Measurements from ENCODE around the gene ATP11C. TPM values are rescaled to one million over a fixed set of nuclear protein-coding genes. Genes with fewer than 3 reads are reported as not detected.

Gene ATP11C
- total RNA-seq, 8 experiments from 2014 or later = 18.5 to 48.3 (median 27.3) TPM

GRCh38 chrX:139762400-139763183 lies 170.3 kb downstream of the ATP11C start:
- Histone ChIP-seq H3K4me1 (replicated peaks in 1 of 2) (no peaks in the 10 kb centered on the region), H3K4me3 (no peak overlapping the region), H3K27ac (no peak overlapping the region)
- ATAC-seq (replicated peaks in 6 of 8) = no peak
- WGBS, 10 experiments = 55 to 100% (median 94%) methylated on average over 1 to 4 of the region's 4 CpGs; no CpG with 5 or more reads in 4 of the 10 experiments
- in situ Hi-C loops (cut with MboI; ENCODE audit: low pct_unique_long_range_greater_than_20kb in 2 of 9, low sequenced_read_pairs in 9 of 9, unreplicated experiment in 9 of 9) = no loop called here

- 48 to 100% (median 80%) methylated on average over 1 to 4 of the region's 4 CpGs; no CpG with 5 or more reads in 3 of the 10 experiments for WGBS, 10 experiments
Measured at GRCh38 chrX:139759637-139760036, 173.2 kb downstream of the ATP11C start.

GRCh38 chrX:139758809-139759208 lies 174.0 kb downstream of the ATP11C start:
- no peak for ATAC-seq (replicated peaks in 6 of 8)
- in situ Hi-C loops (cut with MboI; ENCODE audit: low pct_unique_long_range_greater_than_20kb in 2 of 9, low sequenced_read_pairs in 9 of 9, unreplicated experiment in 9 of 9) = no loop called here
- Histone ChIP-seq H3K4me1 (replicated peaks in 1 of 2) (no peaks in the 10 kb centered on the region), H3K4me3 (no peak overlapping the region), H3K27ac (no peak overlapping the region)
- WGBS, 10 experiments = 33 to 100% methylated on average over 1 of the region's 1 CpG; no CpG with 5 or more reads in 8 of the 10 experiments

More at GRCh38 chrX:139759637-139760036, 173.2 kb downstream of the ATP11C start:
- peak in 2 of 8 experiments; percentile 25 to 42 for ATAC-seq (replicated peaks in 6 of 8)
- Histone ChIP-seq H3K4me3 (no peak overlapping the region), H3K27ac (no peak overlapping the region), H3K4me1 (replicated peaks in 1 of 2) (no peaks in the 10 kb centered on the region)
- in situ Hi-C loops (cut with MboI; ENCODE audit: low pct_unique_long_range_greater_than_20kb in 2 of 9, low sequenced_read_pairs in 9 of 9, unreplicated experiment in 9 of 9) = no loop called here

- Histone ChIP-seq H3K4me1 (replicated peaks in 1 of 2) (no peaks in the 10 kb centered on the region), H3K27ac (no peak overlapping the region), H3K4me3 (no peak overlapping the region)
- WGBS, 10 experiments = 25 to 100% (median 50%) methylated on average over 1 to 3 of the region's 4 CpGs; no CpG with 5 or more reads in 5 of the 10 experiments
- no peak for ATAC-seq (replicated peaks in 6 of 8)
- in situ Hi-C loops (cut with MboI; ENCODE audit: low pct_unique_long_range_greater_than_20kb in 2 of 9, low sequenced_read_pairs in 9 of 9, unreplicated experiment in 9 of 9) = no loop called here
Measured at GRCh38 chrX:139758250-139758649, 174.6 kb downstream of the ATP11C start.

- H3K4me3 ChIP-seq = no peak overlapping the region
- H3K4me1 ChIP-seq (replicated peaks in 1 of 2) = no peaks in the 10 kb centered on the region
- WGBS, 10 experiments = 20 to 100% (median 80%) methylated on average over 1 to 3 of the region's 3 CpGs; no CpG with 5 or more reads in 3 of the 10 experiments
- no peak for ATAC-seq (replicated peaks in 6 of 8)
- no peak overlapping the region for H3K27ac ChIP-seq
- in situ Hi-C loops (cut with MboI; ENCODE audit: low pct_unique_long_range_greater_than_20kb in 2 of 9, low sequenced_read_pairs in 9 of 9, unreplicated experiment in 9 of 9) = no loop called here
Measured at GRCh38 chrX:139751053-139751452, 181.8 kb downstream of the ATP11C start.

GRCh38 chrX:139750390-139750789 lies 182.5 kb downstream of the ATP11C start:
- no peak overlapping the region for H3K4me3 ChIP-seq
- in situ Hi-C loops (cut with MboI; ENCODE audit: low pct_unique_long_range_greater_than_20kb in 2 of 9, low sequenced_read_pairs in 9 of 9, unreplicated experiment in 9 of 9) = no loop called here
- H3K27ac ChIP-seq = no peak overlapping the region
- ATAC-seq (replicated peaks in 6 of 8) = no peak
- H3K4me1 ChIP-seq (replicated peaks in 1 of 2) = no peaks in the 10 kb centered on the region

GRCh38 chrX:139739138-139739537 lies 193.7 kb downstream of the ATP11C start:
- 0 to 100% (median 14%) methylated on average over 1 to 2 of the region's 2 CpGs; no CpG with 5 or more reads in 6 of the 10 experiments for WGBS, 10 experiments
- no peaks in the 10 kb centered on the region for H3K4me1 ChIP-seq (replicated peaks in 1 of 2)
- peak in 2 of 8 experiments; percentile 22 to 38 for ATAC-seq (replicated peaks in 6 of 8)
- no peak overlapping the region for H3K27ac ChIP-seq
- no peak overlapping the region for H3K4me3 ChIP-seq
- in situ Hi-C loops (cut with MboI; ENCODE audit: low pct_unique_long_range_greater_than_20kb in 2 of 9, low sequenced_read_pairs in 9 of 9, unreplicated experiment in 9 of 9) = no loop called here

GRCh38 chrX:139738581-139738980 lies 194.3 kb downstream of the ATP11C start:
- Histone ChIP-seq H3K4me3 (no peak overlapping the region), H3K27ac (no peak overlapping the region), H3K4me1 (replicated peaks in 1 of 2) (no peaks in the 10 kb centered on the region)
- no peak for ATAC-seq (replicated peaks in 6 of 8)
- in situ Hi-C loops (cut with MboI; ENCODE audit: low pct_unique_long_range_greater_than_20kb in 2 of 9, low sequenced_read_pairs in 9 of 9, unreplicated experiment in 9 of 9) = no loop called here

- Histone ChIP-seq H3K27ac (no peak overlapping the region), H3K4me1 (replicated peaks in 1 of 2) (no peaks in the 10 kb centered on the region), H3K4me3 (no peak overlapping the region)
- in situ Hi-C loops (cut with MboI; ENCODE audit: low pct_unique_long_range_greater_than_20kb in 2 of 9, low sequenced_read_pairs in 9 of 9, unreplicated experiment in 9 of 9) = no loop called here
- 60 to 67% (median 60%) methylated on average over 1 of the region's 1 CpG; no CpG with 5 or more reads in 7 of the 10 experiments for WGBS, 10 experiments
- no peak for ATAC-seq (replicated peaks in 6 of 8)
Measured at GRCh38 chrX:139736151-139736550, 196.7 kb downstream of the ATP11C start.

- no peak overlapping the region for H3K27ac ChIP-seq
- 29 to 83% methylated on average over 1 of the region's 1 CpG; no CpG with 5 or more reads in 8 of the 10 experiments for WGBS, 10 experiments
- no peak for ATAC-seq (replicated peaks in 6 of 8)
- H3K4me1 ChIP-seq (replicated peaks in 1 of 2) = no peaks in the 10 kb centered on the region
- H3K4me3 ChIP-seq = no peak overlapping the region
- in situ Hi-C loops (cut with MboI; ENCODE audit: low pct_unique_long_range_greater_than_20kb in 2 of 9, low sequenced_read_pairs in 9 of 9, unreplicated experiment in 9 of 9) = no loop called here
Measured at GRCh38 chrX:139734996-139735395, 197.9 kb downstream of the ATP11C start.

- in situ Hi-C loops (cut with MboI; ENCODE audit: low pct_unique_long_range_greater_than_20kb in 2 of 9, low sequenced_read_pairs in 9 of 9, unreplicated experiment in 9 of 9) = no loop called here
- Histone ChIP-seq H3K27ac (no peak overlapping the region), H3K4me1 (replicated peaks in 1 of 2) (no peaks in the 10 kb centered on the region), H3K4me3 (no peak overlapping the region)
- no peak for ATAC-seq (replicated peaks in 6 of 8)
- WGBS, 10 experiments = 50 to 83% methylated on average over 1 of the region's 1 CpG; no CpG with 5 or more reads in 8 of the 10 experiments
Measured at GRCh38 chrX:139725720-139726119, 207.1 kb downstream of the ATP11C start.

GRCh38 chrX:139724626-139725025 lies 208.2 kb downstream of the ATP11C start:
- WGBS, 10 experiments = 43% methylated on average over 2 of the region's 2 CpGs; no CpG with 5 or more reads in 9 of the 10 experiments

GRCh38 chrX:139720979-139721378 lies 211.9 kb downstream of the ATP11C start:
- no peak for ATAC-seq (replicated peaks in 6 of 8)
- in situ Hi-C loops (cut with MboI; ENCODE audit: low pct_unique_long_range_greater_than_20kb in 2 of 9, low sequenced_read_pairs in 9 of 9, unreplicated experiment in 9 of 9) = no loop called here
- 60 to 100% (median 87%) methylated on average over 2 to 5 of the region's 6 CpGs; no CpG with 5 or more reads in 3 of the 10 experiments for WGBS, 10 experiments
- no peaks in the 10 kb centered on the region for H3K4me1 ChIP-seq (replicated peaks in 1 of 2)
- H3K4me3 ChIP-seq = no peak overlapping the region
- H3K27ac ChIP-seq = no peak overlapping the region

More at GRCh38 chrX:139724626-139725025, 208.2 kb downstream of the ATP11C start:
- no peaks in the 10 kb centered on the region for H3K4me1 ChIP-seq (replicated peaks in 1 of 2)
- no peak overlapping the region for H3K27ac ChIP-seq
- no peak for ATAC-seq (replicated peaks in 6 of 8)
- H3K4me3 ChIP-seq = no peak overlapping the region
- in situ Hi-C loops (cut with MboI; ENCODE audit: low pct_unique_long_range_greater_than_20kb in 2 of 9, low sequenced_read_pairs in 9 of 9, unreplicated experiment in 9 of 9) = no loop called here

- H3K4me3 ChIP-seq = no peak overlapping the region
- 20 to 40% methylated on average over 1 of the region's 5 CpGs; no CpG with 5 or more reads in 8 of the 10 experiments for whole genome bisulfite sequencing, 10 experiments
- in situ Hi-C loops (cut with MboI; ENCODE audit: low pct_unique_long_range_greater_than_20kb in 2 of 9, low sequenced_read_pairs in 9 of 9, unreplicated experiment in 9 of 9) = no loop called here
- no peaks in the 10 kb centered on the region for H3K4me1 ChIP-seq (replicated peaks in 1 of 2)
- ATAC-seq (replicated peaks in 6 of 8) = no peak
- no peak overlapping the region for H3K27ac ChIP-seq
Measured at GRCh38 chrX:139720136-139720535, 212.7 kb downstream of the ATP11C start.
